ENCODE results near the gene BDH2. TPM values are rescaled to one million over a fixed set of nuclear protein-coding genes. Genes with fewer than 3 reads are reported as not detected.

BDH2 gene
- total RNA-seq, 1 experiment from 2014 or later: 40.2 TPM

DNA sequence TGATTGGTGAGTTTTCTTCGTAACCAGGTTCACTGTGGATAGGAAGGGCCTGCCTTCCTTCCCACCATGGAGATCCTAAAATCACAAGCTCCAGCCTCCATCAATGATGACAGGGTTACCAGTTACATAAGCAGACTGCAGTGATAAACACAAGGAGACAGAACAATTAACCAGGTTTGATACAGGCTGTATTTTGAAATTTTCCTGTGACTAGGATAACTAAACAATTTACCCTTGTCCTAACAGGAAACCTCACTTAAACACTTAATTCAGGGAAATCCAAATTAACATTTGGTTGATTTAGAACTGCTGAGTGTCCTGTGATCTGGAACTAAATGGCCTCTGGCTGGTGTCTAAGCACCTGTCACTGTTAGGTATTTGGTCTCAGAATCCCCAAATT lies 20.0 kb downstream of the BDH2 start:
- no peak overlapping the region for H3K4ac ChIP-seq (ENCODE audit: low read depth, low read length)
- H3K9me3 Mint-ChIP-seq: no peaks in the 10 kb centered on the region
- no CpG with 5 or more reads among the region's 1 CpG for WGBS (ENCODE audit: extremely low coverage, insufficient read length, low lambda C conversion rate)

More for the DNA sequence above, 20.0 kb downstream of the BDH2 start:
- Mint-ChIP-seq H3K4me3 (no peak overlapping the region), H3K4me1 (peaks cover 10 to 13% of the 10 kb centered on the region in 2 experiments), H3K27ac (no peak overlapping the region), H3K27me3 (ENCODE audit: low read depth) (peaks cover 26% of the 10 kb centered on the region), H3K36me3 (ENCODE audit: insufficient read depth in 1 of 3, low read depth in 3 of 3) (peaks cover 0 to 11% (median 5%) of the 10 kb centered on the region in 3 experiments; a peak in 4 of 7 replicates)
- H3K27me3 ChIP-seq (ENCODE audit: insufficient read depth, low read length): peaks cover 5% of the 10 kb centered on the region; the same call in 1 of the 2 replicates
- no peak overlapping the region for H4K8ac ChIP-seq (replicated peaks; ENCODE audit: insufficient read length, low read depth, low read length)
- no peak overlapping the region for H3K27ac ChIP-seq (ENCODE audit: insufficient read length, low read depth, low read length)
- no peak overlapping the region for H2AFZ ChIP-seq (ENCODE audit: low read length)
- no peaks in the 10 kb centered on the region for H4K20me1 ChIP-seq (ENCODE audit: control insufficient read depth, insufficient read depth, insufficient read length)
- H2BK20ac ChIP-seq (ENCODE audit: low read depth, low read length, poor library complexity, severe bottlenecking): no peak overlapping the region
- H3K4me1 ChIP-seq (ENCODE audit: insufficient read depth, low read length): no peaks in the 10 kb centered on the region
- no peak overlapping the region for H3K9ac ChIP-seq (ENCODE audit: extremely low read depth, insufficient read length, low read length)
- no peak overlapping the region for H3K23ac ChIP-seq (ENCODE audit: insufficient read length, low read depth, low read length)
- H3T11ph ChIP-seq (ENCODE audit: low read length): no peak overlapping the region
- H3K9me3 ChIP-seq (ENCODE audit: control insufficient read depth, low read depth, low read length): no peaks in the 10 kb centered on the region
- H4K5ac ChIP-seq (ENCODE audit: insufficient read length, low read depth, low read length): no peak overlapping the region
- no peak overlapping the region for H2AK5ac ChIP-seq (ENCODE audit: insufficient read length, low read length)
- no peak overlapping the region for H3K56ac ChIP-seq (ENCODE audit: insufficient read length, low read depth, low read length)
- H3K18ac ChIP-seq (ENCODE audit: insufficient read length, low read depth, low read length): no peak overlapping the region
- no peak overlapping the region for H4K91ac ChIP-seq (ENCODE audit: insufficient read length, low read depth, low read length)
- peaks cover 7% of the 10 kb centered on the region for H3K23me2 ChIP-seq (ENCODE audit: insufficient read length, low read depth, low read length, poor library complexity, severe bottlenecking)
- no peak for DNase-seq
- H2BK5ac ChIP-seq (ENCODE audit: insufficient read length, low read length): no peak overlapping the region
- no peak overlapping the region for H2BK120ac ChIP-seq (ENCODE audit: low read depth, low read length, poor library complexity, severe bottlenecking)
- no peak overlapping the region for H2BK15ac ChIP-seq (ENCODE audit: low read depth, low read length)
- H3K4me2 ChIP-seq (ENCODE audit: insufficient read depth, insufficient read length, low read length): no peak overlapping the region
- H3K79me2 ChIP-seq (ENCODE audit: insufficient read depth, low read length): no peaks in the 10 kb centered on the region
- H2BK12ac ChIP-seq (ENCODE audit: insufficient read length, low read depth, low read length): no peak overlapping the region
- no peaks in the 10 kb centered on the region for H3K79me1 ChIP-seq (ENCODE audit: insufficient read depth, low read depth, low read length, poor library complexity, severe bottlenecking)
- H3K14ac ChIP-seq (ENCODE audit: insufficient read depth, low read length): no peak overlapping the region
- TF ChIP-seq, protein P1, sequence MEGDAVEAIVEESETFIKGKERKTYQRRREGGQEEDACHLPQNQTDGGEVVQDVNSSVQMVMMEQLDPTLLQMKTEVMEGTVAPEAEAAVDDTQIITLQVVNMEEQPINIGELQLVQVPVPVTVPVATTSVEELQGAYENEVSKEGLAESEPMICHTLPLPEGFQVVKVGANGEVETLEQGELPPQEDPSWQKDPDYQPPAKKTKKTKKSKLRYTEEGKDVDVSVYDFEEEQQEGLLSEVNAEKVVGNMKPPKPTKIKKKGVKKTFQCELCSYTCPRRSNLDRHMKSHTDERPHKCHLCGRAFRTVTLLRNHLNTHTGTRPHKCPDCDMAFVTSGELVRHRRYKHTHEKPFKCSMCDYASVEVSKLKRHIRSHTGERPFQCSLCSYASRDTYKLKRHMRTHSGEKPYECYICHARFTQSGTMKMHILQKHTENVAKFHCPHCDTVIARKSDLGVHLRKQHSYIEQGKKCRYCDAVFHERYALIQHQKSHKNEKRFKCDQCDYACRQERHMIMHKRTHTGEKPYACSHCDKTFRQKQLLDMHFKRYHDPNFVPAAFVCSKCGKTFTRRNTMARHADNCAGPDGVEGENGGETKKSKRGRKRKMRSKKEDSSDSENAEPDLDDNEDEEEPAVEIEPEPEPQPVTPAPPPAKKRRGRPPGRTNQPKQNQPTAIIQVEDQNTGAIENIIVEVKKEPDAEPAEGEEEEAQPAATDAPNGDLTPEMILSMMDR (conservative IDR thresholded peaks at IDR 0.05): no peak

All from H9 (cell line).